ENCODE results near the gene TNRC6C. TPM values are rescaled to one million over a fixed set of nuclear protein-coding genes. Genes with fewer than 3 reads are reported as not detected.

Gene TNRC6C
- total and polyA plus RNA-seq, 9 of the 15 experiments (the other 6 are each of a cell fraction or from before 2014, with no cell fraction given) = 0.20 to 4.9 (median 2.3) TPM

- Histone ChIP-seq H3K79me2 (ENCODE audit: control insufficient read depth, insufficient read depth, low read length) (no peaks in the 10 kb centered on the region), H2AFZ (ENCODE audit: low read depth, low read length) (0 out of 2 replicates have a peak overlapping the region, but pooled peaks have one; percentile 42), H3K9ac (ENCODE audit: insufficient read depth in 1 of 2, low read depth in 2 of 2, low read length in 2 of 2) (no peak overlapping the region; a peak in 2 of 4 replicates), H3K4me1 (replicated peaks in 1 of 2; ENCODE audit: control insufficient read depth in 2 of 2, insufficient read depth in 2 of 2, low read length in 2 of 2) (peaks cover 24 to 54% of the 10 kb centered on the region in 2 experiments; a peak in 4 of 5 replicates), H3K36me3 (ENCODE audit: control insufficient read depth, insufficient read depth, low read length) (peaks cover 4% of the 10 kb centered on the region; the same call in 1 of the 3 replicates), H3K9me1 (ENCODE audit: control insufficient read depth, insufficient read depth, low read length) (no peaks in the 10 kb centered on the region), H4K20me1 (replicated peaks; ENCODE audit: control insufficient read depth, insufficient read depth, low read length) (no peaks in the 10 kb centered on the region), H3K27ac (ENCODE audit: extremely low read depth, low read depth, low read length) (no peak overlapping the region; the same call in 2 of the 3 replicates), H3K4me2 (ENCODE audit: insufficient read depth, low read length) (0 out of 2 replicates have a peak overlapping the region, but pooled peaks have one; percentile 7), H3K27me3 (ENCODE audit: control insufficient read depth in 2 of 2, insufficient read depth in 2 of 2, low read length in 2 of 2) (no peaks in the 10 kb centered on the region), H3K4me3 (no peak overlapping the region), H3K9me3 (replicated peaks; ENCODE audit: control insufficient read depth, insufficient read depth, low read depth, low read length) (no peaks in the 10 kb centered on the region)
- ChIA-PET CTCF (ENCODE audit: low intra/inter-chr PET ratio) (no interaction called here), POLR2A (interaction anchor here (0.6 to 1.1 kb wide), 3 partner anchors 21 to 1359 kb away, joined by 3 to 4 read pairs (median 4); no protein-coding TSS in a partner anchor)
- FAIRE-seq = no peak
- 55% methylated on average over 2 of the region's 2 CpGs for WGBS (ENCODE audit: insufficient coverage, low coverage, missing lambda C conversion rate)
- ATAC-seq = no peak
- TF ChIP-seq NFE2L1 (tag; IDR thresholded peaks at IDR 0.05; ENCODE audit: borderline replicate concordance, low read depth) = no peak
- no peak for TF ChIP-seq ZNF140 (CRISPR knock-in tag; IDR thresholded peaks at IDR 0.05)
- TF ChIP-seq ZNF717 (CRISPR knock-in tag; IDR thresholded peaks at IDR 0.05) = no peak
- TF ChIP-seq ZNF79 (CRISPR knock-in tag; IDR thresholded peaks at IDR 0.05; ENCODE audit: low read depth) = no peak
- TF ChIP-seq NR4A1 (CRISPR knock-in tag; IDR thresholded peaks at IDR 0.05) = no peak
- TF ChIP-seq NR4A1 (tag; IDR thresholded peaks at IDR 0.05) = no peak
- no peak for TF ChIP-seq PPARD (CRISPR knock-in tag; IDR thresholded peaks at IDR 0.05)
- no peak for TF ChIP-seq ZNF282 (CRISPR knock-in tag; IDR thresholded peaks at IDR 0.05)
- no peak for TF ChIP-seq EZH2 (IDR thresholded peaks at IDR 0.05; ENCODE audit: borderline replicate concordance, low read depth, low read length)
- TF ChIP-seq SIX5 (IDR thresholded peaks at IDR 0.05; ENCODE audit: borderline replicate concordance in 1 of 2, insufficient read depth in 1 of 2, low read depth in 1 of 2, low read length in 2 of 2) = no peak; a peak in 1 of 4 replicates
- no peak for TF ChIP-seq GTF3C2 (IDR thresholded peaks at IDR 0.05; ENCODE audit: borderline replicate concordance, extremely low read depth, insufficient read length)
- TF ChIP-seq POU5F1 (IDR thresholded peaks at IDR 0.05; ENCODE audit: borderline replicate concordance, low read depth, low read length, partially characterized antibody) = no peak
- TF ChIP-seq FOXP1 (CRISPR knock-in tag; IDR thresholded peaks at IDR 0.05) = no peak
- intact Hi-C loops (cut with micrococcal nuclease) = loop anchor here (2.0 kb wide), 1 partner anchor 58 kb away; no protein-coding TSS in a partner anchor
- BruUV-seq (replicated peaks) = no TSS peak
- DNase-seq (ENCODE audit: extremely low read depth in 1 of 4, low spot score in 3 of 4) = peak in 2 of 4 experiments; percentile 8 to 32
- in situ Hi-C loops (cut with MboI) = no loop called here
Observed at GRCh38 chr17:78027121-78027520, 68.6 kb downstream of the TNRC6C start.
